Astrocyte (in vitro differentiated cells and primary cell): ENCODE measurements around the gene C19orf47.

Source experiments
- CTCF ChIP-seq: IDR thresholded peaks from 2 replicates; pipeline ENCODE4 v1.5.1; 2011; ENCODE audit warnings: low read depth, mild to moderate bottlenecking, inconsistent platforms, low read length, moderate library complexity; ENCODE audit not compliant: insufficient read depth
- EZH2 ChIP-seq: IDR thresholded peaks from 2 replicates; pipeline ENCODE4 v1.6.1; 2012; ENCODE audit warnings: mild to moderate bottlenecking, low read length, inconsistent platforms; ENCODE audit not compliant: insufficient read depth

- TF ChIP-seq CTCF (no peak), EZH2 (no peak)
Measured at GRCh38 chr19:40309666-40310065, 38.5 kb downstream of the C19orf47 start.
